ENCODE data around the gene ARHGAP15. TPM values are rescaled to one million over a fixed set of nuclear protein-coding genes. Genes with fewer than 3 reads are reported as not detected.

ARHGAP15 gene
- total and polyA plus RNA-seq, 12 donors: 1.3 to 7.7 (median 2.8) TPM

DNA sequence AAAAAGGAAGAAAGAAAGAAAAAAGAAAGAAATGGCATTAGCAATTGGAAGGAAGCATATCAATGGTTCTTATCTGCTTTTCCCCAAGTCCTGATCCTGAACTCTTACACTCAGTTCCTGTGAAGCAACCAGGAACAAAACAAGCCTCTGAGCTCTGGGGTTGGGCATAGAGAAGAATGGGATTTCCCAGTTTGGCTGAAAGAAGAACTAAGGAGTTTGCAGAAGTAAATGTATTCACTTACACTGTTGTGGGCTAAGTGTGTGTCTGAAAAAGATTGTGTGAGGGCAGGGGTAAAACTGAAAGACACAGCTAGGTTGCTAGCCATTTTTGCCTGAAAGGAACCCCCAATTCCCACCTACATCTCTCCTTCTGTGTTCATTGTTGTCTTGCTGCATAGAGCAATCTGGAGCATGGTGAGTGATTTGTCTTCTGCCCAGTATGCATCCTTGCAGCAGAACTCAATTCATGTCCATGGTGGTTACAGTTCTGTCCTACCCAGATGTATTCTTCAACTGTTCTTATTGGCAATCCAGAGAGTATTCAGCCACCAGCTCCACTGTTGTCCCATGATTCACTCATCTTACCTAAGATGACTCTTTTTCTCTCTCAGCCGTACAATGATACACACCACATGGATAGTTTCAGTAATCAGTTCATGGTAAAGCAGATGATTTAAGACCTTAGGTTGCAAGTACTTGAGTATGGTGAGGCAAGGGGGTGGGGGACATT, 348.7 kb downstream of the ARHGAP15 start:
- intact Hi-C loops (cut with DNase I): loop anchor here in 1 of 10 donors (5.0 kb wide), 1 partner anchor 36 kb away; no protein-coding TSS in a partner anchor
- WGBS, 2 donors: 96 to 97% methylated on average over 1 of the region's 1 CpG
- peak overlapping the region in 2 of 10 donors; percentile 4 to 20 for H3K27ac ChIP-seq

DNA sequence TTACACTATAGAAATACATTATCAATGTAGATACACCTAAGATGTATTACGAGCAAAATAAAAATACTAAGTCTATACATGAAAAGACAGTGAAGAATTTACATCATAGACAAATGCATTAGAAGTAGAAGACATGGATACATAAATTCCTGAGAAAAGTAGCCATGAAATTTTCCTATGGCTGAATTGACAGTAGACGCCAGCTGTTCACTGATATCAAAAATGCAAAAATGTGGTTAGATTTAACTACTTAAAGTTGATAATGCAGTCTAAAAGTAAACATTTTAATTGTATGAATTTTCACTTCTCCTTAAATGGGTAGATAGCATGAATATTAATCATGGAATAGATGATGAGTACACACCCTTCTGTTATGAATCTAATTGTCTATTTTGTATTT, 350.9 kb downstream of the ARHGAP15 start:
- Histone ChIP-seq H3K27me3 (no peaks in the 10 kb centered on the region), H3K27ac (peak overlapping the region in 8 of 10 donors; percentile 33 to 90 (median 79)), H3K36me3 (no peaks in the 10 kb centered on the region), H3K9me3 (no peaks in the 10 kb centered on the region), H3K4me1 (peaks cover 0 to 34% (median 8%) of the 10 kb centered on the region in 9 donors), H3K4me3 (no peak overlapping the region)
- TF ChIP-seq, protein P1, sequence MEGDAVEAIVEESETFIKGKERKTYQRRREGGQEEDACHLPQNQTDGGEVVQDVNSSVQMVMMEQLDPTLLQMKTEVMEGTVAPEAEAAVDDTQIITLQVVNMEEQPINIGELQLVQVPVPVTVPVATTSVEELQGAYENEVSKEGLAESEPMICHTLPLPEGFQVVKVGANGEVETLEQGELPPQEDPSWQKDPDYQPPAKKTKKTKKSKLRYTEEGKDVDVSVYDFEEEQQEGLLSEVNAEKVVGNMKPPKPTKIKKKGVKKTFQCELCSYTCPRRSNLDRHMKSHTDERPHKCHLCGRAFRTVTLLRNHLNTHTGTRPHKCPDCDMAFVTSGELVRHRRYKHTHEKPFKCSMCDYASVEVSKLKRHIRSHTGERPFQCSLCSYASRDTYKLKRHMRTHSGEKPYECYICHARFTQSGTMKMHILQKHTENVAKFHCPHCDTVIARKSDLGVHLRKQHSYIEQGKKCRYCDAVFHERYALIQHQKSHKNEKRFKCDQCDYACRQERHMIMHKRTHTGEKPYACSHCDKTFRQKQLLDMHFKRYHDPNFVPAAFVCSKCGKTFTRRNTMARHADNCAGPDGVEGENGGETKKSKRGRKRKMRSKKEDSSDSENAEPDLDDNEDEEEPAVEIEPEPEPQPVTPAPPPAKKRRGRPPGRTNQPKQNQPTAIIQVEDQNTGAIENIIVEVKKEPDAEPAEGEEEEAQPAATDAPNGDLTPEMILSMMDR (IDR thresholded peaks at IDR 0.05): no peak
- DNase-seq (no peak), ATAC-seq (no peak)
- intact Hi-C loops (cut with DNase I): loop anchor here in 2 of 10 donors (5.0 kb wide), 2 partner anchors 38 to 43 kb away; no protein-coding TSS in a partner anchor
- WGBS, 2 donors: 79 to 84% methylated on average over 2 of the region's 2 CpGs

More for the DNA sequence above, 348.7 kb downstream of the ARHGAP15 start:
- no peaks in the 10 kb centered on the region for H3K27me3 ChIP-seq
- no peak for ATAC-seq
- DNase-seq: no peak
- H3K36me3 ChIP-seq: no peaks in the 10 kb centered on the region
- no peak overlapping the region for H3K4me3 ChIP-seq
- no peaks in the 10 kb centered on the region for H3K9me3 ChIP-seq
- H3K4me1 ChIP-seq: peaks cover 0 to 39% (median 12%) of the 10 kb centered on the region in 9 donors
- TF ChIP-seq, protein P1 (IDR thresholded peaks at IDR 0.05): no peak

DNA sequence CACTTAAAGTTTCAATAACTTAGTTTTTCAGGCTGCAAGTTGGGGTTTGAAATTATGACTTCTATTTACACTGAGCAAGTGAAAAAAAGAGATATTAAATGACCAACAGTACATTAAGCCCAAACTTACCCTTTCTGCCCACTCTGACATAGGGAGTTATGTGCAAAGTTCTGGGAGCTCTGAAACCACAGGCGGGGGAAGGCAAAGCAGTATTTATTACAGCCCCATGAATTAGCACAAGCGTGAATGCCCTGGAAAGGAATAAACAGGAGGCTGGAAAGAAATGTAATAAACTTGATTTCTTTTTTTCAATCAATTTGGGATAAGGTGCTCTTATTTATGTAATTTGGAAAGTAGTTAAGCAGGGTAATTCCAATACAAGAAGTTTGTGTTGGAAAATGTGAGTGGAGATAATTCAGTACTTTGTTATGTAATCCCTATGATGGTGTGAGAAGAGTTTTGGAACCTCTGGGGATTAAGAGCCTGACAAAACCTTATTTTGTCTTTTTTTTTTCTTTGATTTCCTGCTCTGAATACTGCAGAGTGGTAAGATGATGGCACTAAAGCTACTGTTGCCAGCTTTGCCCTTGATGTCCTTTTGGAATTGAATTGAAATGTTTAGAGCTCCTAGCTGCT, 351.5 kb downstream of the ARHGAP15 start:
- TF ChIP-seq, protein P1 (IDR thresholded peaks at IDR 0.05): no peak
- ATAC-seq (peak in 6 of 8 donors; percentile 8 to 49 (median 28)), DNase-seq (no peak)
- intact Hi-C loops (cut with DNase I): loop anchor here in 2 of 10 donors (5.0 kb wide), 2 partner anchors 38 to 43 kb away; no protein-coding TSS in a partner anchor
- no peaks in the 10 kb centered on the region for H3K9me3 ChIP-seq
- H3K4me3 ChIP-seq: no peak overlapping the region
- no peaks in the 10 kb centered on the region for H3K36me3 ChIP-seq
- H3K27ac ChIP-seq: peak overlapping the region; percentile 8 to 90 (median 76)
- H3K4me1 ChIP-seq: peaks cover 0 to 28% (median 8%) of the 10 kb centered on the region in 9 donors
- WGBS, 2 donors: 66 to 74% methylated on average over 2 of the region's 2 CpGs
- no peaks in the 10 kb centered on the region for H3K27me3 ChIP-seq

DNA sequence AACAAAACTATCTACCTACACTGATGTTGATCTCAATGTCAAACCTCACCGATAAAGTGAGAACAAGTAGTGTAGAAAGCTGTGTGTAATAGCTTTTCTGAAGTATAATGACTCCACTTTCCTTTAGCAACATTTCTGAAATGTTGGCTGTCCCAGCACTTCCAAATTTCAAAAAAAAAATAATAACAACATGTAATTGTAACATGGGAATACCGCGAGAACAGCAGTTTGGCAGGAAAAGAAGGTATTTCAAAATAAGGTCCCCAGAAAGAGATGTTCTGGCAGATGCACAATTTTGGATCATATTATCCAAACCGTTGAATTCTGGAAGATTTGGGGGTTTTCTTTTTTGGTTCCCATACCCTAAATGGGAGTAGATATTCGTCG, 352.0 kb downstream of the ARHGAP15 start:
- intact Hi-C loops (cut with DNase I): loop anchor here in 2 of 10 donors (5.0 kb wide), 2 partner anchors 39 to 44 kb away; no protein-coding TSS in a partner anchor
- peak in 1 of 2 donors; percentile 28 for DNase-seq

More for the DNA sequence above, 352.0 kb downstream of the ARHGAP15 start:
- WGBS, 2 donors: 39 to 41% methylated on average over 6 of the region's 6 CpGs
- ATAC-seq: peak in 7 of 8 donors; percentile 21 to 67 (median 51)
- no peak overlapping the region for H3K4me3 ChIP-seq
- TF ChIP-seq, protein P1 (IDR thresholded peaks at IDR 0.05): no peak
- H3K27ac ChIP-seq: peak overlapping the region; percentile 33 to 90 (median 76)
- no peaks in the 10 kb centered on the region for H3K36me3 ChIP-seq
- peaks cover 0 to 23% (median 8%) of the 10 kb centered on the region in 9 donors for H3K4me1 ChIP-seq
- no peaks in the 10 kb centered on the region for H3K9me3 ChIP-seq
- no peaks in the 10 kb centered on the region for H3K27me3 ChIP-seq

All from heart right ventricle (tissue), 16 donors.